ENCODE data around the gene CCN5. TPM values are rescaled to one million over a fixed set of nuclear protein-coding genes. Genes with fewer than 3 reads are reported as not detected.

CCN5 gene
- total RNA-seq, 1 donor = 520 TPM

- Histone ChIP-seq H3K79me2 (ENCODE audit: insufficient read depth, low read length) (no peaks in the 10 kb centered on the region), H3K27me3 (ENCODE audit: insufficient read depth, low read length) (peaks cover 3% of the 10 kb centered on the region), H2AFZ (ENCODE audit: low read length) (no peak overlapping the region), H4K20me1 (ENCODE audit: insufficient read depth, low read length) (no peaks in the 10 kb centered on the region), H3K4me2 (ENCODE audit: insufficient read depth, low read length) (no peak overlapping the region), H3K36me3 (ENCODE audit: insufficient read depth, low read length) (no peaks in the 10 kb centered on the region), H3K9me3 (ENCODE audit: low read depth, low read length) (no peaks in the 10 kb centered on the region), H3K4me3 (ENCODE audit: insufficient read depth, low read length) (no peak overlapping the region), H3K27ac (ENCODE audit: low read depth, low read length) (no peak overlapping the region), H3K4me1 (ENCODE audit: insufficient read depth, low read length) (peaks cover 11% of the 10 kb centered on the region)
- no peak for DNase-seq (ENCODE audit: insufficient read length, low spot score, missing footprints)
- no peak for TF ChIP-seq CTCF (IDR thresholded peaks at IDR 0.05; ENCODE audit: extremely low read depth, low read depth, low read length)
Measured at GRCh38 chr20:44739942-44740341, 24.8 kb downstream of the CCN5 start.

GRCh38 chr20:44742304-44743079 lies 27.3 kb downstream of the CCN5 start:
- DNase-seq (ENCODE audit: insufficient read length, low spot score, missing footprints) = no peak
- peaks cover 9% of the 10 kb centered on the region for H3K27me3 ChIP-seq (ENCODE audit: insufficient read depth, low read length)
- H3K4me2 ChIP-seq (ENCODE audit: insufficient read depth, low read length) = no peak overlapping the region
- no peaks in the 10 kb centered on the region for H4K20me1 ChIP-seq (ENCODE audit: insufficient read depth, low read length)
- H3K4me1 ChIP-seq (ENCODE audit: insufficient read depth, low read length) = peaks cover 12% of the 10 kb centered on the region
- no peak for TF ChIP-seq CTCF (IDR thresholded peaks at IDR 0.05; ENCODE audit: extremely low read depth, low read depth, low read length)
- no peak overlapping the region for H3K27ac ChIP-seq (ENCODE audit: low read depth, low read length)
- H2AFZ ChIP-seq (ENCODE audit: low read length) = no peak overlapping the region
- H3K9me3 ChIP-seq (ENCODE audit: low read depth, low read length) = no peaks in the 10 kb centered on the region
- H3K36me3 ChIP-seq (ENCODE audit: insufficient read depth, low read length) = no peaks in the 10 kb centered on the region
- H3K79me2 ChIP-seq (ENCODE audit: insufficient read depth, low read length) = no peaks in the 10 kb centered on the region
- no peak overlapping the region for H3K4me3 ChIP-seq (ENCODE audit: insufficient read depth, low read length)

- H3K4me3 ChIP-seq (ENCODE audit: insufficient read depth, low read length) = no peak overlapping the region
- no peaks in the 10 kb centered on the region for H3K9me3 ChIP-seq (ENCODE audit: low read depth, low read length)
- H3K4me1 ChIP-seq (ENCODE audit: insufficient read depth, low read length) = peaks cover 12% of the 10 kb centered on the region
- H2AFZ ChIP-seq (ENCODE audit: low read length) = no peak overlapping the region
- TF ChIP-seq CTCF (IDR thresholded peaks at IDR 0.05; ENCODE audit: extremely low read depth, low read depth, low read length) = no peak
- no peaks in the 10 kb centered on the region for H3K36me3 ChIP-seq (ENCODE audit: insufficient read depth, low read length)
- peaks cover 9% of the 10 kb centered on the region for H3K27me3 ChIP-seq (ENCODE audit: insufficient read depth, low read length)
- H3K79me2 ChIP-seq (ENCODE audit: insufficient read depth, low read length) = no peaks in the 10 kb centered on the region
- peak; percentile 38 for DNase-seq (ENCODE audit: insufficient read length, low spot score, missing footprints)
- H3K27ac ChIP-seq (ENCODE audit: low read depth, low read length) = no peak overlapping the region
- H3K4me2 ChIP-seq (ENCODE audit: insufficient read depth, low read length) = no peak overlapping the region
- peaks cover 2% of the 10 kb centered on the region for H4K20me1 ChIP-seq (ENCODE audit: insufficient read depth, low read length)
Measured at GRCh38 chr20:44743080-44743701, 28.0 kb downstream of the CCN5 start.

- Histone ChIP-seq H2AFZ (ENCODE audit: low read length) (no peak overlapping the region), H3K4me1 (ENCODE audit: insufficient read depth, low read length) (peaks cover 12% of the 10 kb centered on the region)
Measured at GRCh38 chr20:44743916-44744655, 28.9 kb downstream of the CCN5 start.

More at GRCh38 chr20:44743916-44744655, 28.9 kb downstream of the CCN5 start:
- Histone ChIP-seq H3K27me3 (ENCODE audit: insufficient read depth, low read length) (peaks cover 14% of the 10 kb centered on the region), H3K79me2 (ENCODE audit: insufficient read depth, low read length) (no peaks in the 10 kb centered on the region), H3K4me2 (ENCODE audit: insufficient read depth, low read length) (no peak overlapping the region), H3K27ac (ENCODE audit: low read depth, low read length) (no peak overlapping the region), H3K4me3 (ENCODE audit: insufficient read depth, low read length) (no peak overlapping the region), H4K20me1 (ENCODE audit: insufficient read depth, low read length) (peaks cover 4% of the 10 kb centered on the region), H3K9me3 (ENCODE audit: low read depth, low read length) (no peaks in the 10 kb centered on the region), H3K36me3 (ENCODE audit: insufficient read depth, low read length) (no peaks in the 10 kb centered on the region)
- no peak for TF ChIP-seq CTCF (IDR thresholded peaks at IDR 0.05; ENCODE audit: extremely low read depth, low read depth, low read length)
- peak; percentile 42 for DNase-seq (ENCODE audit: insufficient read length, low spot score, missing footprints)
